K562 (cell line): ENCODE measurements around the gene FN1. TPM values are rescaled to one million over a fixed set of nuclear protein-coding genes. Genes with fewer than 3 reads are reported as not detected.

ENCODE experiments used
- ATAC-seq: fragments of 200-7000 bp; cut with Tn5 transposase; 3 replicates; pipeline ENCODE4 v1.9.1; 2020; ENCODE audit warnings: moderate library complexity
- BruUV-seq: library from RNA; stranded (reverse); fragments of 400-500 nt; replicated peaks from 2 replicates; lab custom pipeline; 2021; lab: Mats Ljungman, UMichigan
- CTCF ChIA-PET: fragments of 300-600 bp; formaldehyde crosslinking; extraction: SDS; loops from one replicate; lab custom pipeline; 2021; ENCODE audit warnings: low intra/inter-chr PET ratio; lab: Yijun Ruan, JAX
- POLR2A ChIA-PET: fragments of 300-600, 350-650 bp; sonication (Branson Sonifier 250); formaldehyde crosslinking; extraction: SDS; loops from one replicate; lab custom pipeline; 2021; ENCODE audit warnings: antibody characterized with exemption, inconsistent platforms; lab: Yijun Ruan, JAX
- DNase-seq, 4 experiments: peaks; one replicate each; pipeline versions ENCODE4 v3.0.0 to v3.0.0-alpha.2; 2011 to 2018; ENCODE audit warnings: low spot score in 3 of 4, mixed read lengths in 3 of 4; ENCODE audit errors: extremely low read depth in 1 of 4
- FAIRE-seq: peaks from 2 replicates; lab custom pipeline; 2011; peaks lifted over from hg19 to GRCh38; lab: Jason Lieb, UNC
- H2AFZ ChIP-seq: 2 replicates; pipeline ENCODE4 v1.6.0; 2011; ENCODE audit warnings: low read depth, low read length, control low read depth, inconsistent platforms
- H3K27ac ChIP-seq: fragments of 200-600 bp; 3 replicates; pipeline ENCODE4 v1.8.0; 2011; ENCODE audit warnings: low read depth, mild to moderate bottlenecking, control low read depth, inconsistent platforms, low read length, moderate library complexity, mixed read lengths; ENCODE audit errors: extremely low read depth
- H3K27me3 ChIP-seq, 2 experiments: fragments of 300-600 bp in 1 of 2; 2 replicates in 1 of 2; 3 replicates in 1 of 2; pipeline versions ENCODE4 v1.6.0 to v1.8.0; 2011; ENCODE audit warnings: inconsistent platforms in 2 of 2, low read length in 2 of 2, mild to moderate bottlenecking in 1 of 2, mixed read lengths in 1 of 2, moderate library complexity in 1 of 2; ENCODE audit not compliant: control insufficient read depth in 2 of 2, insufficient read depth in 2 of 2
- H3K36me3 ChIP-seq: fragments of 300-600 bp; 3 replicates; pipeline ENCODE4 v1.8.0; 2011; ENCODE audit warnings: mild to moderate bottlenecking, low read length, inconsistent platforms; ENCODE audit not compliant: control insufficient read depth, insufficient read depth
- H3K4me1 ChIP-seq, 2 experiments: fragments of 200-600 bp in 1 of 2; replicated peaks in 1 of 2; 2 replicates in 1 of 2; 3 replicates in 1 of 2; pipeline versions ENCODE4 v1.5.1 to v1.8.0; 2011; ENCODE audit warnings: inconsistent platforms in 2 of 2, low read length in 2 of 2, mild to moderate bottlenecking in 1 of 2, mixed read lengths in 1 of 2, moderate library complexity in 1 of 2; ENCODE audit not compliant: control insufficient read depth in 2 of 2, insufficient read depth in 2 of 2
- H3K4me2 ChIP-seq: 2 replicates; pipeline ENCODE4 v1.6.1; 2011; ENCODE audit warnings: low read length, control low read depth, inconsistent platforms, mixed read lengths; ENCODE audit not compliant: insufficient read depth
- H3K4me3 ChIP-seq: fragments of 200-600 bp; sonication (generic), shearing (Covaris generic); 2 replicates; pipeline ENCODE4 v1.5.1; 2016; ENCODE audit warnings: control low read depth, inconsistent platforms
- H3K79me2 ChIP-seq: fragments of 200-600 bp; 3 replicates; pipeline ENCODE4 v1.8.0; 2011; ENCODE audit warnings: low read length, inconsistent platforms; ENCODE audit not compliant: control insufficient read depth, insufficient read depth
- H3K9ac ChIP-seq, 2 experiments: 2 replicates each; pipeline versions ENCODE4 v1.6.0 to v1.6.1; 2011; ENCODE audit warnings: low read depth in 2 of 2, low read length in 2 of 2, control low read depth in 1 of 2, inconsistent platforms in 1 of 2, mild to moderate bottlenecking in 1 of 2, mixed read lengths in 1 of 2; ENCODE audit not compliant: insufficient read depth in 1 of 2
- H3K9me1 ChIP-seq: one replicate; pipeline ENCODE4 v1.6.0; 2011; ENCODE audit warnings: inconsistent platforms, mild to moderate bottlenecking, low read length, moderate library complexity; ENCODE audit not compliant: control insufficient read depth, insufficient read depth
- H3K9me3 ChIP-seq: replicated peaks from 2 replicates; pipeline ENCODE4 v1.5.1; 2011; ENCODE audit warnings: low read depth, low read length, inconsistent platforms; ENCODE audit not compliant: control insufficient read depth, insufficient read depth
- H4K20me1 ChIP-seq: replicated peaks from 2 replicates; pipeline ENCODE4 v1.6.1; 2011; ENCODE audit warnings: low read length, inconsistent platforms, mixed read lengths; ENCODE audit not compliant: control insufficient read depth, insufficient read depth
- DMBX1 ChIP-seq: fragments of 250-450 bp; sonication (Bioruptor Pico); IDR thresholded peaks from 2 replicates; pipeline ENCODE4 v1.8.0; 2022; ENCODE audit warnings: inconsistent platforms, mild to moderate bottlenecking, moderate library complexity, borderline replicate concordance
- KDM4B ChIP-seq, 2 experiments: fragments of 450-650 bp in 1 of 2; sonication (generic) in 1 of 2; IDR thresholded peaks; 2 replicates each; pipeline ENCODE4 v1.6.1; 2016 to 2017; ENCODE audit warnings: borderline replicate concordance in 2 of 2, antibody characterized with exemption in 1 of 2, low read depth in 1 of 2, mild to moderate bottlenecking in 1 of 2
- NCOA6 ChIP-seq: fragments of 450-650 bp; IDR thresholded peaks from 2 replicates; pipeline ENCODE4 v1.6.1; 2017; ENCODE audit warnings: mild to moderate bottlenecking
- PATZ1 ChIP-seq: fragments of 250-450 bp; sonication (Bioruptor Pico); IDR thresholded peaks from 2 replicates; pipeline ENCODE4 v1.5.0; 2020; ENCODE audit warnings: mild to moderate bottlenecking, borderline replicate concordance
- PTBP1 ChIP-seq: fragments of 200-400 bp; formaldehyde crosslinking; IDR thresholded peaks from 2 replicates; pipeline ENCODE4 v1.6.1; 2017; ENCODE audit warnings: low read depth, low read length
- PYGO2 ChIP-seq: fragments of 450-650 bp; IDR thresholded peaks from 2 replicates; pipeline ENCODE4 v1.6.1; 2016; ENCODE audit warnings: mild to moderate bottlenecking, missing genetic modification characterization, moderate library complexity, missing compliant biosample characterization
- RBM14 ChIP-seq: fragments of 200-400 bp; formaldehyde crosslinking; IDR thresholded peaks from 2 replicates; pipeline ENCODE4 v1.6.1; 2018; ENCODE audit warnings: low read depth, mild to moderate bottlenecking, low read length, moderate library complexity, borderline replicate concordance; ENCODE audit not compliant: insufficient read depth
- SIN3A ChIP-seq, 2 experiments: fragments of 150-350 bp in 1 of 2; IDR thresholded peaks; 2 replicates each; pipeline ENCODE4 v1.6.1; 2011 to 2016; ENCODE audit warnings: borderline replicate concordance in 2 of 2, low read depth in 2 of 2, low read length in 2 of 2, mild to moderate bottlenecking in 2 of 2, moderate library complexity in 2 of 2; ENCODE audit not compliant: control insufficient read depth in 1 of 2
- ZNF507 ChIP-seq: conservative IDR thresholded peaks from 2 replicates; pipeline ENCODE4 v1.6.1; 2017; ENCODE audit warnings: missing genetic modification characterization, missing compliant biosample characterization
- whole genome bisulfite sequencing: fragments of 100-300 bp; shearing (Covaris generic); methylation state at CpG from one replicate; pipeline ENCODE4 v1.1.6; 2016; ENCODE audit warnings: low coverage, mixed read lengths; ENCODE audit not compliant: insufficient coverage; ENCODE audit errors: missing lambda C conversion rate; 5-methylcytosine and 5-hydroxymethylcytosine counted together
- in situ Hi-C: fragments of 300-500 bp; cut with MboI; formaldehyde crosslinking; loops from 4 replicates; pipeline ENCODE4 v1.15.0; 2018; ENCODE audit warnings: inconsistent platforms, mixed read lengths
- intact Hi-C: fragments of 100-400 bp; cut with micrococcal nuclease; formaldehyde crosslinking; loops from 2 replicates; pipeline ENCODE4 v1.14.2; 2022
- polyA plus RNA-seq, 8 experiments: library from polyadenylated mRNA; depleted of rRNA in 4 of 8; stranded (reverse) in 5 of 8; unstranded in 3 of 8; fragments of >200 nt; fragmentation: Nextera tagmentation in 2 of 8; fragmentation: Illumina TruSeq in 1 of 8; extraction: Ambion mirVana in 2 of 8; extraction: Trizol in 1 of 8; gene quantifications; 2 replicates each; pipeline versions ENCODE4 v1.2.1 to v1.2.3, GENCODE V29; 2011 to 2014; ENCODE audit warnings: inconsistent platforms in 1 of 8, missing spikeins in 1 of 8
- total RNA-seq, 7 experiments: library from RNA; depleted of rRNA in 6 of 7; stranded (reverse); fragments of >200 nt in 6 of 7; fragmentation: Illumina TruSeq in 2 of 7; extraction: Trizol in 2 of 7; gene quantifications; 2 replicates each; pipeline versions ENCODE4 v1.2.1 to v1.2.3, GENCODE V29; 2011 to 2021; ENCODE audit warnings: low replicate concordance in 1 of 7

FN1 gene
- total and polyA plus RNA-seq, 9 of the 15 experiments (the other 6 are each of a cell fraction or from before 2014, with no cell fraction given) = 7.4 to 19.1 (median 11.2) TPM

GRCh38 chr2:215354771-215355695 lies 80.8 kb downstream of the FN1 start:
- WGBS = 72% methylated on average over 9 of the region's 9 CpGs
- TF ChIP-seq SIN3A (IDR thresholded peaks at IDR 0.05; ENCODE audit: borderline replicate concordance in 2 of 2, control insufficient read depth in 1 of 2, low read depth in 2 of 2, low read length in 2 of 2) = no peak
- TF ChIP-seq RBM14 = no peak
- no peak for TF ChIP-seq NCOA6
- TF ChIP-seq PTBP1 = no peak
- no peak for TF ChIP-seq PATZ1 (CRISPR knock-in tag)
- no peak for TF ChIP-seq ZNF507 (tag)
- TF ChIP-seq DMBX1 (CRISPR knock-in tag) = no peak
- TF ChIP-seq PYGO2 (tag) = no peak
- no peak for TF ChIP-seq KDM4B (IDR thresholded peaks at IDR 0.05; ENCODE audit: borderline replicate concordance in 2 of 2, low read depth in 1 of 2)
- TF ChIP-seq, all 486 proteins: peak for 0
- no peaks in the 10 kb centered on the region for H3K27me3 ChIP-seq
- no peaks in the 10 kb centered on the region; a peak in 2 of 5 replicates for H3K4me1 ChIP-seq
- ChIA-PET POLR2A (no interaction called here), CTCF (no interaction called here)
- H3K9me1 ChIP-seq = no peaks in the 10 kb centered on the region
- H3K36me3 ChIP-seq = peaks cover 8% of the 10 kb centered on the region; the same call in 1 of the 3 replicates
- no TSS peak for BruUV-seq
- DNase-seq (no peak), ATAC-seq (no peak), FAIRE-seq (no peak)
- in situ Hi-C loops = no loop called here
- H3K9me3 ChIP-seq = no peaks in the 10 kb centered on the region
- H3K4me3 ChIP-seq = no peak overlapping the region
- no peak overlapping the region for H2AFZ ChIP-seq
- H3K27ac ChIP-seq = no peak overlapping the region
- no peaks in the 10 kb centered on the region for H4K20me1 ChIP-seq
- no peak overlapping the region for H3K9ac ChIP-seq
- no peaks in the 10 kb centered on the region for H3K79me2 ChIP-seq
- H3K4me2 ChIP-seq = no peak overlapping the region
- intact Hi-C loops = loop anchor here (10.0 kb wide), 1 partner anchor 580 kb away; no protein-coding TSS in a partner anchor
